HEK293 (cell line): ENCODE results near the gene ARL15.

Experiments
- GLIS2 ChIP-seq: fragments of 450-650 bp; formaldehyde crosslinking; IDR thresholded peaks from 2 replicates; pipeline ENCODE4 v1.5.1; 2016; ENCODE audit warnings: missing biosample characterization, missing genetic modification characterization
- IKZF3 ChIP-seq: fragments of 450-650 bp; IDR thresholded peaks from 2 replicates; pipeline ENCODE4 v1.5.0; 2018; ENCODE audit warnings: missing biosample characterization, mild to moderate bottlenecking, missing genetic modification characterization, moderate library complexity
- KLF8 ChIP-seq: fragments of 450-650 bp; formaldehyde crosslinking; IDR thresholded peaks from 2 replicates; pipeline ENCODE4 v1.5.1; 2016; ENCODE audit warnings: missing biosample characterization, missing genetic modification characterization
- OSR2 ChIP-seq: fragments of 450-650 bp; formaldehyde crosslinking; IDR thresholded peaks from 2 replicates; pipeline ENCODE4 v1.5.1; 2016; ENCODE audit warnings: missing biosample characterization, missing genetic modification characterization
- PRDM10 ChIP-seq: fragments of 450-650 bp; formaldehyde crosslinking; IDR thresholded peaks from 2 replicates; pipeline ENCODE4 v1.5.1; 2016; ENCODE audit warnings: missing biosample characterization, missing genetic modification characterization
- RBAK ChIP-seq: fragments of 450-650 bp; formaldehyde crosslinking; IDR thresholded peaks from 2 replicates; pipeline ENCODE4 v1.5.1; 2016; ENCODE audit warnings: missing biosample characterization, missing genetic modification characterization
- SCRT2 ChIP-seq: fragments of 450-650 bp; formaldehyde crosslinking; IDR thresholded peaks from 2 replicates; pipeline ENCODE4 v1.5.1; 2016; ENCODE audit warnings: missing biosample characterization, missing genetic modification characterization
- ZBTB17 ChIP-seq: fragments of 450-650 bp; formaldehyde crosslinking; IDR thresholded peaks from 2 replicates; pipeline ENCODE4 v1.5.1; 2016; ENCODE audit warnings: missing biosample characterization, missing genetic modification characterization
- ZBTB21 ChIP-seq: fragments of 450-650 bp; formaldehyde crosslinking; IDR thresholded peaks from 2 replicates; pipeline ENCODE4 v1.5.1; 2017; ENCODE audit warnings: missing biosample characterization, missing genetic modification characterization
- ZBTB48 ChIP-seq: fragments of 450-650 bp; formaldehyde crosslinking; IDR thresholded peaks from 2 replicates; pipeline ENCODE4 v1.5.1; 2016; ENCODE audit warnings: missing biosample characterization, missing genetic modification characterization
- ZBTB7A ChIP-seq: fragments of 450-650 bp; formaldehyde crosslinking; IDR thresholded peaks from 2 replicates; pipeline ENCODE4 v1.5.1; 2016; ENCODE audit warnings: low read depth, missing biosample characterization, missing genetic modification characterization
- ZEB2 ChIP-seq: fragments of 450-650 bp; formaldehyde crosslinking; IDR thresholded peaks from 2 replicates; pipeline ENCODE4 v1.5.1; 2016; ENCODE audit warnings: missing biosample characterization, missing genetic modification characterization
- ZFHX2 ChIP-seq: fragments of 450-650 bp; formaldehyde crosslinking; conservative IDR thresholded peaks from 2 replicates; pipeline ENCODE4 v1.5.1; 2016; ENCODE audit warnings: missing biosample characterization, missing genetic modification characterization
- ZFP37 ChIP-seq: fragments of 450-650 bp; formaldehyde crosslinking; IDR thresholded peaks from 2 replicates; pipeline ENCODE4 v1.5.1; 2016; ENCODE audit warnings: missing biosample characterization, missing genetic modification characterization
- ZNF184 ChIP-seq: fragments of 450-650 bp; IDR thresholded peaks from 2 replicates; pipeline ENCODE4 v1.5.1; 2018; ENCODE audit warnings: missing biosample characterization, mild to moderate bottlenecking, missing genetic modification characterization
- ZNF239 ChIP-seq: fragments of 450-650 bp; formaldehyde crosslinking; IDR thresholded peaks from 2 replicates; pipeline ENCODE4 v1.5.1; 2016; ENCODE audit warnings: missing biosample characterization, missing genetic modification characterization
- ZNF24 ChIP-seq: fragments of 450-650 bp; formaldehyde crosslinking; IDR thresholded peaks from 2 replicates; pipeline ENCODE4 v1.5.1; 2016; ENCODE audit warnings: missing biosample characterization, missing genetic modification characterization
- ZNF248 ChIP-seq: fragments of 450-650 bp; formaldehyde crosslinking; IDR thresholded peaks from 2 replicates; pipeline ENCODE4 v1.5.1; 2017; ENCODE audit warnings: missing biosample characterization, missing genetic modification characterization
- ZNF394 ChIP-seq: fragments of 450-650 bp; formaldehyde crosslinking; IDR thresholded peaks from 2 replicates; pipeline ENCODE4 v1.5.1; 2016; ENCODE audit warnings: missing biosample characterization, missing genetic modification characterization, mild to moderate bottlenecking, moderate library complexity, borderline replicate concordance
- ZNF558 ChIP-seq: fragments of 450-650 bp; formaldehyde crosslinking; IDR thresholded peaks from 2 replicates; pipeline ENCODE4 v1.5.1; 2016; ENCODE audit warnings: missing biosample characterization, missing genetic modification characterization
- ZNF600 ChIP-seq: fragments of 450-650 bp; formaldehyde crosslinking; IDR thresholded peaks from 2 replicates; pipeline ENCODE4 v1.5.1; 2016; ENCODE audit warnings: missing biosample characterization, missing genetic modification characterization
- ZNF623 ChIP-seq: fragments of 450-650 bp; formaldehyde crosslinking; IDR thresholded peaks from 2 replicates; pipeline ENCODE4 v1.5.1; 2016; ENCODE audit warnings: missing biosample characterization, missing genetic modification characterization
- ZNF654 ChIP-seq: fragments of 450-650 bp; formaldehyde crosslinking; IDR thresholded peaks from 2 replicates; pipeline ENCODE4 v1.5.1; 2016; ENCODE audit warnings: low read depth, missing biosample characterization, missing genetic modification characterization
- ZNF692 ChIP-seq: fragments of 450-650 bp; formaldehyde crosslinking; IDR thresholded peaks from 2 replicates; pipeline ENCODE4 v1.5.1; 2016; ENCODE audit warnings: missing biosample characterization, missing genetic modification characterization
- TF ChIP-seq, protein P1 (sequence below): fragments of 450-650 bp; formaldehyde crosslinking; IDR thresholded peaks from 2 replicates; pipeline ENCODE4 v1.5.1; 2016; ENCODE audit warnings: missing biosample characterization, missing genetic modification characterization
- TF ChIP-seq, protein P2 (sequence below): fragments of 450-650 bp; formaldehyde crosslinking; IDR thresholded peaks from 2 replicates; pipeline ENCODE4 v1.5.1; 2016; ENCODE audit warnings: missing biosample characterization, missing genetic modification characterization
- TF ChIP-seq, protein P3 (sequence below): fragments of 450-650 bp; formaldehyde crosslinking; IDR thresholded peaks from 2 replicates; pipeline ENCODE4 v1.5.1; 2016; ENCODE audit warnings: missing biosample characterization, missing genetic modification characterization, borderline replicate concordance

Gene ARL15

DNA sequence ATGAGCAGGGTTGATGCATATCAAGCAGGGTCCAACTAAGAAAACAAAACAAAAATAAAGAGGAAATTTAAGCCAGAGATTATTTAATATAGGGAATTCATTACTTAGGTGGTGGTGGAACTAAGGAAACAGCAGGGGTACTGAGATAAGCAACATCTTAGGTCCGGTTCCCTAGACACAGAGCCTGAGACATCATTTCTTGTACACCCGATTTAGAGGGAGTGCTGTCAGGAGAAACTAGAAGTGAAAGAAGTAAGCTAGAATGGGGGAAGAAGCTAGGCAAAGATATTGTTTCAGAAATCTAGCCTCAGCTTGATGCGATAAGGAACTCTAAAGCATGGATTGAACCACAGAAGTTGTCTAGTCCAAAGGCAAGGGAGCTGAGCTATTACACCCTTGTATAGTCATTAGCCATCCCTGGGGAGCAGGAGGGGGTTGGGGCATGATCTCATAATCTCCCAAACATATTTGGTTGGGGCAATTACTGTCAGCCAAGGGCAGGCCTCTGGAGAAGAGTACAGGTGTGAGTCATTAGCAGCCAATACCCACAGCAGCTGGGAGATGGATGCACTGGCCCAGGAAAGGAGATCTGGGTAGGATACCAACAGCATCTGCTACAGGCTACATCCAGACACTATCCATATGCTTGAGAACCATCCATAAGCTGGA is 194.5 kb downstream of the ARL15 start (continued):
- TF ChIP-seq, protein P1, sequence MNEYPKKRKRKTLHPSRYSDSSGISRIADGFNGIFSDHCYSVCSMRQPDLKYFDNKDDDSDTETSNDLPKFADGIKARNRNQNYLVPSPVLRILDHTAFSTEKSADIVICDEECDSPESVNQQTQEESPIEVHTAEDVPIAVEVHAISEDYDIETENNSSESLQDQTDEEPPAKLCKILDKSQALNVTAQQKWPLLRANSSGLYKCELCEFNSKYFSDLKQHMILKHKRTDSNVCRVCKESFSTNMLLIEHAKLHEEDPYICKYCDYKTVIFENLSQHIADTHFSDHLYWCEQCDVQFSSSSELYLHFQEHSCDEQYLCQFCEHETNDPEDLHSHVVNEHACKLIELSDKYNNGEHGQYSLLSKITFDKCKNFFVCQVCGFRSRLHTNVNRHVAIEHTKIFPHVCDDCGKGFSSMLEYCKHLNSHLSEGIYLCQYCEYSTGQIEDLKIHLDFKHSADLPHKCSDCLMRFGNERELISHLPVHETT (tag by site-specific recombination), result peak; percentile 65; the same call in 1 of the 2 replicates
- TF ChIP-seq RBAK (tag by site-specific recombination) (no peak), ZBTB21 (tag by site-specific recombination) (0 out of 2 replicates have a peak, but pooled peaks have one; percentile 29), ZNF184 (tag by site-specific recombination) (peak; percentile 69), PRDM10 (tag by site-specific recombination) (peak; percentile 81), ZFHX2 (tag by site-specific recombination) (no peak), ZEB2 (tag by site-specific recombination) (peak; percentile 35; the same call in 1 of the 2 replicates), ZBTB7A (tag by site-specific recombination) (no peak), OSR2 (tag by site-specific recombination) (peak; percentile 50; the same call in 1 of the 2 replicates), IKZF3 (tag by site-specific recombination) (0 out of 2 replicates have a peak, but pooled peaks have one; percentile 40), SCRT2 (peak; percentile 41; the same call in 1 of the 2 replicates), ZNF623 (tag by site-specific recombination) (0 out of 2 replicates have a peak, but pooled peaks have one; percentile 6), ZNF692 (tag by site-specific recombination) (peak; percentile 42; the same call in 1 of the 2 replicates), ZNF654 (tag by site-specific recombination) (no peak), ZNF248 (tag by site-specific recombination) (no peak), ZFP37 (tag by site-specific recombination) (0 out of 2 replicates have a peak, but pooled peaks have one; percentile 53), ZNF394 (tag by site-specific recombination) (peak; percentile 52; the same call in 1 of the 2 replicates), ZNF24 (tag by site-specific recombination) (peak; percentile 52; the same call in 1 of the 2 replicates), GLIS2 (peak; percentile 26; the same call in 1 of the 2 replicates), ZBTB17 (tag by site-specific recombination) (peak; percentile 21; the same call in 1 of the 2 replicates), ZNF239 (tag by site-specific recombination) (no peak), ZNF558 (0 out of 2 replicates have a peak, but pooled peaks have one; percentile 16), ZNF600 (tag by site-specific recombination) (peak; percentile 57; the same call in 1 of the 2 replicates), ZBTB48 (tag by site-specific recombination) (peak; percentile 66; the same call in 1 of the 2 replicates), KLF8 (tag by site-specific recombination) (0 out of 2 replicates have a peak, but pooled peaks have one; percentile 37)
- TF ChIP-seq, protein P2, sequence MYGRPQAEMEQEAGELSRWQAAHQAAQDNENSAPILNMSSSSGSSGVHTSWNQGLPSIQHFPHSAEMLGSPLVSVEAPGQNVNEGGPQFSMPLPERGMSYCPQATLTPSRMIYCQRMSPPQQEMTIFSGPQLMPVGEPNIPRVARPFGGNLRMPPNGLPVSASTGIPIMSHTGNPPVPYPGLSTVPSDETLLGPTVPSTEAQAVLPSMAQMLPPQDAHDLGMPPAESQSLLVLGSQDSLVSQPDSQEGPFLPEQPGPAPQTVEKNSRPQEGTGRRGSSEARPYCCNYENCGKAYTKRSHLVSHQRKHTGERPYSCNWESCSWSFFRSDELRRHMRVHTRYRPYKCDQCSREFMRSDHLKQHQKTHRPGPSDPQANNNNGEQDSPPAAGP (tag by site-specific recombination), result peak; percentile 73
- TF ChIP-seq, protein P3, sequence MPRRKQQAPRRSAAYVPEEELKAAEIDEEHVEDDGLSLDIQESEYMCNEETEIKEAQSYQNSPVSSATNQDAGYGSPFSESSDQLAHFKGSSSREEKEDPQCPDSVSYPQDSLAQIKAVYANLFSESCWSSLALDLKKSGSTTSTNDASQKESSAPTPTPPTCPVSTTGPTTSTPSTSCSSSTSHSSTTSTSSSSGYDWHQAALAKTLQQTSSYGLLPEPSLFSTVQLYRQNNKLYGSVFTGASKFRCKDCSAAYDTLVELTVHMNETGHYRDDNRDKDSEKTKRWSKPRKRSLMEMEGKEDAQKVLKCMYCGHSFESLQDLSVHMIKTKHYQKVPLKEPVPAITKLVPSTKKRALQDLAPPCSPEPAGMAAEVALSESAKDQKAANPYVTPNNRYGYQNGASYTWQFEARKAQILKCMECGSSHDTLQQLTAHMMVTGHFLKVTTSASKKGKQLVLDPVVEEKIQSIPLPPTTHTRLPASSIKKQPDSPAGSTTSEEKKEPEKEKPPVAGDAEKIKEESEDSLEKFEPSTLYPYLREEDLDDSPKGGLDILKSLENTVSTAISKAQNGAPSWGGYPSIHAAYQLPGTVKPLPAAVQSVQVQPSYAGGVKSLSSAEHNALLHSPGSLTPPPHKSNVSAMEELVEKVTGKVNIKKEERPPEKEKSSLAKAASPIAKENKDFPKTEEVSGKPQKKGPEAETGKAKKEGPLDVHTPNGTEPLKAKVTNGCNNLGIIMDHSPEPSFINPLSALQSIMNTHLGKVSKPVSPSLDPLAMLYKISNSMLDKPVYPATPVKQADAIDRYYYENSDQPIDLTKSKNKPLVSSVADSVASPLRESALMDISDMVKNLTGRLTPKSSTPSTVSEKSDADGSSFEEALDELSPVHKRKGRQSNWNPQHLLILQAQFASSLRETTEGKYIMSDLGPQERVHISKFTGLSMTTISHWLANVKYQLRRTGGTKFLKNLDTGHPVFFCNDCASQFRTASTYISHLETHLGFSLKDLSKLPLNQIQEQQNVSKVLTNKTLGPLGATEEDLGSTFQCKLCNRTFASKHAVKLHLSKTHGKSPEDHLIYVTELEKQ (tag by site-specific recombination), result peak; percentile 48; the same call in 1 of the 2 replicates
